ENCODE measurements around the gene ABHD10.
"Not testable (repeated sequence)": the region's sequence is repeated elsewhere in the genome, so short reads cannot be mapped to it uniquely, and the experiment has no call there.

ABHD10 gene

DNA sequence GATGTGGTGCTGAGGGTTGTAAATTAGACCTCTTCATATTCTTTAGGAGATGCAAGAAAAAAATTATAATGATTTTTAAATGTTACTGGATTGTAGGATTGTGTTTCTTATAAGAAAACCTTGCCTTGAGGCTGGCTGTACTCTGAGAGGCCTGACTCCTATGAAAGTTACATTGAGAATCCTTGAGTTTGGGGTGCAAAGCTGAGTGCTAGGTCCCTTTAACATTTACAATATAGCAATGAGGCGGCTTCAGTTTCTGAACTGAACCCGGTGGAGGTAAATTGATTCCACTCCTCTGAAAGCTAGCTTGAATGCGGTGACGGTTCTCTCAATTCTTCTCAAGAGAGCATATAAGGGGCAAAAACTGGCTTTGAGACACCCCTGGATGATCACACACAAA, 55.6 kb downstream of the ABHD10 start, which contains the start of gene TMPRSS7:
Gene TMPRSS7, plus strand, starts transcription at position 301 of the 400 bp plus-strand sequence. CDS start 110 bp downstream, outside the sequence.
- TF ChIP-seq, protein P1, sequence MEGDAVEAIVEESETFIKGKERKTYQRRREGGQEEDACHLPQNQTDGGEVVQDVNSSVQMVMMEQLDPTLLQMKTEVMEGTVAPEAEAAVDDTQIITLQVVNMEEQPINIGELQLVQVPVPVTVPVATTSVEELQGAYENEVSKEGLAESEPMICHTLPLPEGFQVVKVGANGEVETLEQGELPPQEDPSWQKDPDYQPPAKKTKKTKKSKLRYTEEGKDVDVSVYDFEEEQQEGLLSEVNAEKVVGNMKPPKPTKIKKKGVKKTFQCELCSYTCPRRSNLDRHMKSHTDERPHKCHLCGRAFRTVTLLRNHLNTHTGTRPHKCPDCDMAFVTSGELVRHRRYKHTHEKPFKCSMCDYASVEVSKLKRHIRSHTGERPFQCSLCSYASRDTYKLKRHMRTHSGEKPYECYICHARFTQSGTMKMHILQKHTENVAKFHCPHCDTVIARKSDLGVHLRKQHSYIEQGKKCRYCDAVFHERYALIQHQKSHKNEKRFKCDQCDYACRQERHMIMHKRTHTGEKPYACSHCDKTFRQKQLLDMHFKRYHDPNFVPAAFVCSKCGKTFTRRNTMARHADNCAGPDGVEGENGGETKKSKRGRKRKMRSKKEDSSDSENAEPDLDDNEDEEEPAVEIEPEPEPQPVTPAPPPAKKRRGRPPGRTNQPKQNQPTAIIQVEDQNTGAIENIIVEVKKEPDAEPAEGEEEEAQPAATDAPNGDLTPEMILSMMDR (conservative IDR thresholded peaks at IDR 0.05; ENCODE audit: low read depth, low read length): no peak
- no peak within 1 kb of the TSS for H3K4me2 ChIP-seq
- no peaks in the 10 kb centered on the region for H3K36me3 ChIP-seq (ENCODE audit: insufficient read depth)
- no peak within 1 kb of the TSS for H3K27ac ChIP-seq
- no peak within 1 kb of the TSS for H3K4me3 ChIP-seq (IDR thresholded peaks at IDR 0.05; ENCODE audit: insufficient read depth, low read depth, low read length)
- H3K79me2 ChIP-seq (ENCODE audit: insufficient read depth, low read depth): no peaks in the 10 kb centered on the region
- H3K27me3 ChIP-seq (ENCODE audit: insufficient read depth, low read depth): no peaks in the 10 kb centered on the region
- H3K9ac ChIP-seq: no peak within 1 kb of the TSS
- H2AFZ ChIP-seq (ENCODE audit: low read depth): no peak within 1 kb of the TSS
- no peaks in the 10 kb centered on the region for H4K20me1 ChIP-seq (ENCODE audit: insufficient read depth)
- H3K4me1 ChIP-seq (ENCODE audit: low read depth, poor library complexity, severe bottlenecking): no peaks in the 10 kb centered on the region

DNA sequence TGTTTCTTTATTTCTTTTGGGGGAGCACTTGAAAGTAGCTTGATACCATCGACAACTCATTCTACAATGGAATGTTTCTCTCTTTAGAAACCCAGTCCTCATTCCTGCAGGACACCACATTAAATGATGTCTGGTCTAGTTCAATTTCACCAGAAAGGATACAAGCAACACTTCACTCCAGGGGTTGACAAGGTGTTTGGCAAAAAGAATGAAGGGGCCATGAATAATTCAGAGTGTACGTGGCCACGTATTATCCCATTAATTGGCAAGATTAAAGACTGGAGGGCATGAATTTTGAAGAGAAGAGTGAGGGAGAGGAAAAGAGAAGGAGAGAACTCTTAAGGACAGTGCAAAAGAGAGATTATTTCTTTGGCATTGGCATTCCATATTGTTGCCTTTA, 56.4 kb downstream of the ABHD10 start:
- Histone ChIP-seq H2AFZ (ENCODE audit: low read depth) (no peak overlapping the region), H3K36me3 (ENCODE audit: insufficient read depth) (no peaks in the 10 kb centered on the region), H3K79me2 (ENCODE audit: insufficient read depth, low read depth) (no peaks in the 10 kb centered on the region), H3K9ac (no peak overlapping the region), H3K4me2 (no peak overlapping the region), H3K4me3 (IDR thresholded peaks at IDR 0.05; ENCODE audit: insufficient read depth, low read depth, low read length) (no peak overlapping the region), H4K20me1 (ENCODE audit: insufficient read depth) (no peaks in the 10 kb centered on the region), H3K27ac (no peak overlapping the region), H3K27me3 (ENCODE audit: insufficient read depth, low read depth) (no peaks in the 10 kb centered on the region), H3K4me1 (ENCODE audit: low read depth, poor library complexity, severe bottlenecking) (no peaks in the 10 kb centered on the region)
- TF ChIP-seq, protein P1 (conservative IDR thresholded peaks at IDR 0.05; ENCODE audit: low read depth, low read length): no peak

DNA sequence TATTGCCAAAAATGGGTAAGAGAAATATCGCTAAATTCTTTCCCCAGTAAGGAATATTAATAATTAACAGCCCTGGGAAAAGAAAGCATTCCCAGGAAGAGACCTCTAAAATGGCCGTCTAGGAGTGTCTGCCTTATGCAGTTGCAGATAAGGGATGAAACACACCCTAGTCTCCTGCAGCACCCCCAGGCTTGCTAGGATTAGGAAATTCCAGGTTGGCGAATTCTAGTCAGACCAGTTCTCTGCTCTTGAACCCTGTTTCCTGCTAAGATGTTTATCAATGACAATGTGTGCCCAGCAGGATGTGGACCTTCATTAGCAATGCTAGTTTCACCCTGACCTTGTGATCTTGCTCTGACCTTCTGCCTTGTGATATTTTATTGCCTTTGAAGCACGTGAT, 58.4 kb downstream of the ABHD10 start:
- not testable (repeated sequence) for H3K79me2 ChIP-seq (ENCODE audit: insufficient read depth, low read depth); H3K36me3 ChIP-seq (ENCODE audit: insufficient read depth); H3K4me3 ChIP-seq (IDR thresholded peaks at IDR 0.05; ENCODE audit: insufficient read depth, low read depth, low read length); H4K20me1 ChIP-seq (ENCODE audit: insufficient read depth); H3K9ac ChIP-seq; H3K4me2 ChIP-seq; H3K27ac ChIP-seq; H3K27me3 ChIP-seq (ENCODE audit: insufficient read depth, low read depth); H2AFZ ChIP-seq (ENCODE audit: low read depth); H3K4me1 ChIP-seq (ENCODE audit: low read depth, poor library complexity, severe bottlenecking)

DNA sequence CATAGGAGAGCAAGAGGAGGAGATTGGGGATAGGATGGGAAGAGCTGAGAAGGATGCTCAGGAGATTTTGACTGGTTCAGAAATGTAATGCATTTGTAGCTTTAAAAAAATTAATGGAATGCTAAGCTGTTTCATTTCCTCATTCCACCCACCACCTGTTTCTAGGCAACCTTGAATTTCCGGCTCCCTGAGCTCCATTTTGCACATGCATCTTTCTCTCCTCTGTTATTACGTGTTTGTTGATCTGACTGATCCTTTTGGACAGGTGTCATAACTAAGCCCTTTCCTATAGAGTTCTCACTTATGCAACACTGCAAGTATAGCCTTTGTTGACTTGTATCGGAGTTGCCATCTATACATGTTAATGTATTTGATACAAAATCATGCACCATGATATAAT, 60.0 kb downstream of the ABHD10 start:
- Histone ChIP-seq H3K4me1 (ENCODE audit: low read depth, poor library complexity, severe bottlenecking) (peaks cover 3% of the 10 kb centered on the region), H3K9ac (no peak overlapping the region), H3K36me3 (ENCODE audit: insufficient read depth) (no peaks in the 10 kb centered on the region), H3K27ac (no peak overlapping the region), H3K4me3 (IDR thresholded peaks at IDR 0.05; ENCODE audit: insufficient read depth, low read depth, low read length) (no peak overlapping the region), H3K4me2 (no peak overlapping the region), H3K27me3 (ENCODE audit: insufficient read depth, low read depth) (no peaks in the 10 kb centered on the region), H4K20me1 (ENCODE audit: insufficient read depth) (no peaks in the 10 kb centered on the region), H2AFZ (ENCODE audit: low read depth) (no peak overlapping the region), H3K79me2 (ENCODE audit: insufficient read depth, low read depth) (no peaks in the 10 kb centered on the region)
- TF ChIP-seq, protein P1 (conservative IDR thresholded peaks at IDR 0.05; ENCODE audit: low read depth, low read length): no peak

DNA sequence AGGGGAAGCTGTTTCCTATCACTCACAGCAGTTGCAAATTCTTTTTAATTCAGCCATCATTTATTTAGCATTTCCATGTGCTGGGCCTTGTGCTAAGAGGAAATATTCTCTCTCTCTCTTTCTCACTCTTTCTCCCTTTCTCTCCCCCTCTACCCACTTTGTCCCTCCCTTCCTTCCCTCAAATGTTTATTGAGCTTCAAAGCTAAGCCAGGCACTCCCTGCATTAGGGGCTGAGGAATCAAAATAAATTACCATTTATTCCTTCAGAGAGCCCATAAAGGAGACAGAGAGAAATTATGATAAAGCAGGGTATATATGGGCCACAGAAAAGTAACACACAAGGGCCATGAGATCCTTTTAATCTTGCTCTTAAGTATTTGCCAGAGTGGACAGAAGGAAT, 62.5 kb downstream of the ABHD10 start:
- Histone ChIP-seq H3K9ac (no peak overlapping the region), H3K4me2 (no peak overlapping the region), H3K36me3 (ENCODE audit: insufficient read depth) (no peaks in the 10 kb centered on the region), H3K79me2 (ENCODE audit: insufficient read depth, low read depth) (no peaks in the 10 kb centered on the region), H3K27me3 (ENCODE audit: insufficient read depth, low read depth) (no peaks in the 10 kb centered on the region), H4K20me1 (ENCODE audit: insufficient read depth) (no peaks in the 10 kb centered on the region), H3K27ac (no peak overlapping the region), H3K4me3 (IDR thresholded peaks at IDR 0.05; ENCODE audit: insufficient read depth, low read depth, low read length) (no peak overlapping the region), H3K4me1 (ENCODE audit: low read depth, poor library complexity, severe bottlenecking) (peaks cover 5% of the 10 kb centered on the region), H2AFZ (ENCODE audit: low read depth) (no peak overlapping the region)
- TF ChIP-seq, protein P1 (conservative IDR thresholded peaks at IDR 0.05; ENCODE audit: low read depth, low read length): no peak

All from KMS-11 (cell line).